Activated naive CD8-positive, alpha-beta T cell treated with anti-CD3 and anti-CD28 coated beads, Interleukin-2, amount 50 U/mL, for 16 hours (primary cell): ENCODE data around the gene CTCFL.

Experiments used
- DNase-seq: peaks from one replicate; pipeline ENCODE4 v3.0.0-alpha.2; 2020; ENCODE audit warnings: low read depth, low spot score

Gene CTCFL

DNA sequence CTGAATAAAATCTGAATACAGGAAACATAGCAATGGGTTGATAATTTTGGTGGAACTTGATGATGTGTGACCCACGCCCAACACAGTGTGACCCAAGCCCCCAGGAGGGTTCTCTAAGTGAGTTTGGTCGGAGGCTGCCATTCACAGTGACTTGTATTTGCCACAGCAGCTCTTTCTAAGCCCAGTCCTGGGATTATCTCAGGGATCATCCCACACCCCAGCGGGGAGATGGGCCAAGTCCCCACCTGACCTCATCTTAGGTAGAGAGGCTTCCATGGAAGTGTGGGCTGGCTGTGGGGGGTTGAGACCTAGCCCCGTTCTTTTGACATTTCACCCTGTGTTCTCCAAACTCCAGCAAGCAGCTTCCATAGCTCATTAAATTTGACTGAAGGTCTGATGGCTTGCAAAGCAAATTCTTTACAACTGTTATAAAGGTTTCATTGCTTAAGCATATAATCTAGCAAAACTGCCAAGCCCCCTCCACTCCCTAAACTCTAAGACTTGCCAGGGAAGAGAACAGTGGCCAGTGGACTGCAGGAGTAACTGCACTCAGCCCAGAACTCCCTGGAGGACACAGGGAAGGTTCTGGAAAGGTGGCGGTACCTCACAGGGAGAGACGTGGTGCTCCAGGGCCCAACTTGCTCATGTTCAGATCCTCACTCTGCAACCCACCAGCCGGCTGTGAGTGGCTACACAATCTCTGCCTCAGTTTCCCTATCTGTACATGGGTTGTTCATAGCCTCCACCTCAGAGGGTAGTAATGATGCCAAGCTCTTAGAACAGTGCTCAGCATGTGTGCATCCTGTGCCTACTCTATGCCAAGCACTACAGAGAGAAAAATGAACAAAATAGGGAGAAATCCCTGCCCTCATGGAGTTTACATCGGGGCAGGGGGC is 35.0 kb upstream of the CTCFL start:
- no peak for DNase-seq

DNA sequence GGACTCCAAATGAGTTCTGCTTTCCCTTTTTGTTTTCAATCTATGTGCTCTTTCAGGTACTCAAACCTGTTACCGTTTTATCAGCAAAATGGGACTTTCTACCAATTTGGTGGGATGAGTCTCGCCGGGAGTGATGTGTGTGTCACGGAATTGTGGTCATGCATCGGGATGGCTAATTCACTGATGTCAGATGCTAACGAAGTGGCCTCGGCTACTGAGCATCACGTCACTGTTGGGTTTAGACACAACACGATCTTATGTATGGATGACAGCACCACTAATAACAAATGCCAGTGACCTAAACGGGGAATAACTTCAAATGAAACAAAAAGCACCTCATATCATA is 34.3 kb upstream of the CTCFL start:
- no peak for DNase-seq

DNA sequence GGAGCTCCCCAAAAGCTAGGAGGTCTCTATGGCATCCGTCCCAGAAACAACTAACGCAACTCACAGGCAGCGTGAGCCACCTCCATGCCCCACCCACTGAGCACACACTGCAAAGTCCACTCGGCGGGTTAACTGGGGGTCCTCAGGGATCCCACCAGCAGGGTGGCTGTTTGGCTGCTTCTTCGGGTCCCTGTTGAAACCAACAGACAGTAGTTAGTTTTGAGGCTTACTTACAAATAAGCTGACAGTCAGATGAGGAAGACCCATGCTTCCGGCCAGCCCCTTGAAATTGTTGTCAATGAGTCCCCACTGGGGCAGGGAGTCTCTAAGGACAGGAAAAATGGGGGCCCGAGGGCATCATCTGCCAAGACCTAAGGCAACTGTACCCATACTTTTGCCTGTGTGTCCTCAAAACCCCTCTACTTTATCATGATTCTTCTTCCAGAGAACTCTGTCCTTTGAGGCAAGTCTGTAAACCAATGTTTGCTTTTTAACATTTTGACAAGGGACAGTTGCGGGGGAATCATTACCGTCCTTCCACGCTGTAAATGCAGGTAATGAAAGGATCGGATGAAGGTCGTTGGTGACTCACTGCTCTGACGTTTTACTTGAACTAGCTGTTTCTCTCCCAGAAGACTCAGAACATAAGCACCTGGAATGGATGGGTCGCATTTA is 33.8 kb upstream of the CTCFL start:
- no peak for DNase-seq

DNA sequence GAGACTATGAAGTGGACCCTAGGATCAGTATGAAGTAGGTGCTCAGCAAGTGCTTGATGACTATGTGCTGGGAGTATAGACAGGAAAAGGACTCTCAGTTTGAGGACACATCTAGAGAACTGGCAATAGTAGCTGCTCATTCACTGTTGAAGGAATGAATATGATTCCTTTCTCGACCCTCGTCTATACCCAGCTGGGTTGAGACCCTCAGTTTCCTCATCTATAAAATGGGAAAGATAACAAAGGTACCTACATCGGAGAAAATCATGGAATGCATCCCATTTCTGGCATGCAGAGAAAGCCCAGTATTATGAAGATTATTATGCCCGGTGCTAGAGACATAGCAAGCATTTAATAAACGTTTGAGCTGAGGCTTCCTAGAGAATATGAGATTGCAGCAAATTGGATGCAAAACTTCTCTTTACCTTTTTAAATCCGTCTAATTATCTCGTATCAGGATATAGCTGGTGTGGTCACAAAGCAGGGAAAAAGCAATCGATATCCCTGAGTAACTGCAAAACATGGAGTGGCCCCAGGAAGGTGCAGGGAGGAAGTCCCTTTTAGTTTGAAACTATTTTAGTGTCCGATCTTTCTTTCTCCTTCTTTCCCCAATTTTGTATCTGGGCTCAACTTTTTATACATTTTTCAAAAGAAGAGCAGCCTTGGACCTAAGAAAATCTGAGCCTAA is 33.1 kb upstream of the CTCFL start:
- no peak for DNase-seq

DNA sequence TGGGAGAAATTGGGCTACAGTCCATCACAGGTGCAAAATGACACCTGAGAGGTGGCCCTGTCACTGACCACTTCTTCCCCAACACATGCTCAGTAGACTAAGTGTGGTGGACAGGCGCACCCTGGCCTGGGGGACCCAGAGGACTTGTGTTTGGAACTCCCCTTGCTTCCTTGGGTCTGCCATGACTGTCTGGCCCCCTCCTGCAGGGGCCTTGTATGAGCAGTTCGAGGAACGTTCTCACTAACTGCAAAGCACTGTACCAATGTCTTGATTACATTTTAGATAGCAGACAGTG is 32.0 kb upstream of the CTCFL start:
- DNase-seq, result no peak

DNA sequence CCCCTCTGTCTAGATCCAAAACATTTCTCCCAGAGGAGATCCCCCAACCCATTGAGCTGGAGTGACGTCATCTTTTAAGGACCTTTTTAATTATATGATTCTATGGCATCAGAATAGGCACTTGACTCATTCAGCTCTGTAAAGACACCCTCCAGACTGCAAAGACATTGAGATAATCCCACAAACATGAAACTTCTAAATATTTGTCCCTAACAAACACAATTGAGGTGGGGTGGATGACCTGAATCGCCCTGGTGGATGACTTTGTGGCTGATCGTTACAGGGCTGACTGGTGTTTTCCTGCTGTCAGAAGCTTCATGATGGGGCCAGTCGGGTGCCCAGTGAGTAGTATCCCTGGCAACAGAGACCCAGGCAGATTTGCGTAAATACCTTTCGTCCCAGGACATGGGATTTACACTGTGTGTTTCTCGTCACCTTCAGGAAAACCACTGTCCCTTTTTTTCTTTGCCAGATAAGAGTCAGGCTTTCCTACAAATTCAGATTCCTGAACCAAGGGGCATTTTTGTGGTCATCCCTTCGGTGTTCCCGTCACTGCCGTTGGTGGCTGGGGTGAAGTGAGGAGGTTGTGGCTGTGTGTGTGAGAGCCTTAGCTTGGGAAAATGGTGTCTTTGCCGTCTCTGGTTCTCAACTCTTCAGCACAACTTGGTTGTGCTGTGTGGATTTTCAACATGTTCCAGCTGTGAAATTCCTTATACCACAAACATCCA is 30.7 kb upstream of the CTCFL start:
- DNase-seq, result no peak

DNA sequence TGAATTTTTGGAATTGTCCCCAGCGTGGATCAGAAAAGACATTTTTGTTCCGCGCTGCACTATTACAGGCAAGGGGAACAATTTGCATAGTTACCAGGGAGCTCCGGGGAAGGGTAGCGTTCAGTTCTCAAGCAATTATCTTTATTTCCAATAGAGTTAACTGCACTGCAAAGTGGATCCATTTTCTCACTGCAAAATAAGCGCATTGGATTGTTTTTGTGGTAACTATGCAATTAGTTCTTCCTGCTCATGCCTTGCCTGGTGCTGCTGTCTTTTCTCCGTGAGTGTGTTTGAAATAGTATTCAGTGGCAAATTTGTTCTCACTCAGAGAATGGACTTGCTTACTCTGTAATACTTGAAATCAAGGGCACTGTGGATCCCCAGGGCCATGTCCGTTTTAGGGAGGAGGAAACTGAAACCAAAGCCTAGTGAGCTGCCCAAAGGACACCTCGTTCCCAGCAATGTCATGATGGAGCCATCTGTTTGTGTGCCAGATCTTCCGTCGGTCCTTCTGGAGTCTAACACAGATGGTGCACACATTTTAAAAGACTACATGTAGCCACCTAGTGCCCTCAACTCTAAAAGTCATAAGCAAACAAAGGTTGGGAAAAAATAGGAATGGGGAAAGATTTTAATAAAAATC is 28.6 kb upstream of the CTCFL start:
- no peak for DNase-seq

DNA sequence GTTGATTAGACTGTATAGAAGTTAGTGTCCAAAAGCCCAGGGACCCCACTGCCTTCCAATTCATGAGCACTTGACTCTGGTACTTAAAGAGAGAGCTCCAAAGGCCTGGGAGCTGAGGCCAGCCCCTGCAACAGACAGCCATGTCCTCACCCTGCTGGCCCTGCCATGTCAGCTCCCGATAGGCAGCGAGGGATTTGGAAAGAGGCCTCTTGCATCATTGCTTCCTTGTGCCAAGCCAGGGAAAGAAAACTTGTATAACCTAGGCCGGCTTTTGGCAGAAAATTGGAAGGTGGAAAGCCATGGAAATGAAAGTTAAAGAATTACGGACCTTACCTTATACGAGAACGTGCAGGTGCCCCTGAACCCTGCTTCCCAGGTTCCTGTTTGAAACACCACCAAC is 27.5 kb upstream of the CTCFL start:
- DNase-seq, result no peak

DNA sequence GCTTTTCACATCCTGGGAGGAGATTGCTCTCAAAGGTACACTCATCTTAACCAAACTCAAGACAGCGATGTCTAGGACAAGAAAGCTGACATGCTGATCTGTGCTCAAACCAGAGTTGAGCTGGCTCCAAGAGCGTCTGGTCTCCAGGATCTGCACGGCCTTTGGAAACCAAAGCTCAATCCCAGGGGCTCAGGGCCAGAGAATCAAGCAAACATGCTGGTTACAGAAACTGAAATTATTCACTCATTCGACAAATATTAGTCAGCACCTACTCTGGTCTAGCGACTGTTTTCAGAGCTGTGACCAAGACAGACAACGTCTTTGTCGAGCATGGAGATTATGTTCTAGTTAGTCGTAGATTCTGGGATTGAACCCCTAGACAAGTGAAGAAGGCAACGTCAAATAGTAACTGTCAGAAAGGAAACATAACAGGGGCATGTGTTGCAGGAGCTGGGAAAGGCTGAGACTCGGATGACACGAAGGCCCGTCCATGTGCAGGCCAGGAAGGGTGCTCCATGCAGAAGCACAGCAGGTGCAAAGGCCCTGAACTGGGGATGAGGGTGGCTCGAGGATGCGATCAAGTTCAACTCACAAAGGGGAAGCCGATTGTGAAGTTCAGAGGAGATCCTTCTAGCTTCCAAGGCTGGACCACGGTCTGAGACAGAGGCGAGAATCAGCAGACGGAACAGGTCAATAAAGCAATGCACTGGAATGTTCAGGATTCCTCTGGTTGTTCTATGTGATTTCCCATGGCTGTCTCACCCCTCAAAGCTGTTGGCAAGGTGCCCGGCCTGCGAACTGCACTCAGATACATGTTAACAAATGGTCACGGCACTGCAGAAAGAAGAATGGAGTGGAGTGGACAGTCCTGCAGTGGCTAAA is 23.5 kb upstream of the CTCFL start:
- DNase-seq, result no peak

DNA sequence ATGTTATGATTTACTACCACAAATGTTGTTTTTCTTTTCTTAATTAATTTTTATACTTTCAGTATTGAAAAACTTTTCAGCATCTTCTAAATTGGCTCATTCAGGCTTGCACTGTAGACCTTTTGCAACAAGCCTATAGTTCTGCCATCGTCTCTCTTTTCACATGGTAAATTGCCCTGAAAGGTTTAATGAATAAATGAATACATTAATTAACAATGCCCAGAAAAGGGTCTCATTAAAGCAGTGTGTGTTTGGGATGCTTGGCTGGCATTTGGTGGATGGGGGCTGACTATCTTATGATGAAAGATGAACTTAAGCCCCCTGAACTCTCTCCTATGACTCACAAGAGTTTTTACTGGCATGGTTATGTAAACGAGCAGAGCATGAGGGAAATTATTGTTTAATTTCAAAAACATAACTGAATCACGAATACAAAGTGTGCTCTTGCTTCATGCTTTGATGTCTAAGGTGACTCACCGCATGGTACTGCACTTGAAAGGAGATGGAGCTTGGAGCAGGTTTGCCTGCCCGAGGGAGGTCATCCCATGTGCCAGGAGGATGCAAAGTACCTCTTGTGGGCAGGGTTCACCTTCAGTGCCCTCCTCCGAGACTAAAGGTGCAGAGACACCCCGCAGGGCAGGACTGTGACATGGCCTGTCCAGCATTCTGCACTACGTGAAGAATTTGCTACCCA is 22.2 kb upstream of the CTCFL start:
- no peak for DNase-seq

DNA sequence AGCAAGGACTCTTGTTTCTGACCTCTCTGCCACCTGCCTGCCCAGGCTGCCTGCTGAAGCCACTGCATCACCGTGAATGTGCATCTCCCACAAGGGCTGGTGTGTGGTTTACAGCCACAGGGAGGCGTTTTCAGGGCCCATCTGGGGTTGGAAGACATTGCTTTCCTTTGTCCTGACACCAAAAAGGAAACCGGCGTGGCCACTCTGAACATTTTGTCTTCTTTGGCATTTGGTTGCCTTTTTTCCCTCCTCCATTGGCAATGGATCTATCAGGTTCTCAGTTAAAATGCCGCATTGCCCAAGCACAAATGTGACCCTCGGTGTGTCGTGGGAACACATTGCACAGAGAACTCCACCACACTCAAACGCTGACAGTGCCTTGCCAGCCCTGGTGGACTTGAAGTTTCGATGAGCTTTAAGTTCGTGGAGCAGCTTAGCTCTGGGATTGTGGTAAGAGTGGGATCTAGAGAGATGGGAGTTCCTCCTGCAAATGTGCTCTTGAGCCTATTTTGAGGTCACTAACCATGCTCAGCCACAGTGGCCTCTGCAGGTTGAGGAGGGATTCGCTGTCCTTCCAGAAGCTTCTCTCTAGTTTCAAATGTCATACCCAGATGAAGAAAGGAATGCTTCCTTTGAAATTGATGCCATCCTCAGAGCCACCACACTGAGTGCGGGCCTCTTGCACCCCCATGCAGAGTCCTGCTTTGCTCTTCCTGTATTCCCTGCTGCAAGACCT is 21.2 kb upstream of the CTCFL start:
- no peak for DNase-seq

DNA sequence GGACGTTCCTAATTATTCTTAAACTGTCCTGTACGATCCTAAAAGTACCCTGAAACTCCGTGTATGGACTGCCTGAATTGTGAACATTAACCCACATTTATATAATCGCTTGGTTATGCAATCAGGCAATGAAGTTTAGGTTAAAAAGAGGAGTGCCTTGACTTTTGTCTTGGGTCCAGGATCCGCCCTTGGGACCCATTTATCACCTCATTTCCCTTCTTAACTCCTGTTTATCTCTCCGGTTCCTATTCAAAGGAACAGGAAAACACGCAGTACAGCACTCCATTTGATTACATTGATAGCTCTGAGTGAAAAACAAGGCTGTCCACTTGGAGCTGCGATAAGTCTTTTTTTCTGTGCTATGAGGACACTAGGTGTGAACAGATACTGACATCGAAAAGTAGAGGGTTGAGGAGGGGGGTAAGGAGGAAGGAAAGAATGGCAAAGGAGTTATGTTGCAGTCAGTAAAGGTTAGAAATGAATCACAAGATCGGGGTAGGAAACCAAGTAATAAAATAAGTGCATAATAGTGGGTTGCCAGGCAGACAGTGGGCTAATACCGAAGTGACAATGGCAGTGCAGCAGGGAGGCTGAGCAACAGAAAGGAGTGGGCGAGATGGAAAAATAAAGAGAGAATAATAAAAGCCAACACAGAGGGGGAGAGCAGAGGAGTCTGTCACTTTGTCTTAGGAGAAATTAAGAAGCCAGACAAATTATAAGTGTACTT is 20.1 kb upstream of the CTCFL start:
- DNase-seq, result no peak

DNA sequence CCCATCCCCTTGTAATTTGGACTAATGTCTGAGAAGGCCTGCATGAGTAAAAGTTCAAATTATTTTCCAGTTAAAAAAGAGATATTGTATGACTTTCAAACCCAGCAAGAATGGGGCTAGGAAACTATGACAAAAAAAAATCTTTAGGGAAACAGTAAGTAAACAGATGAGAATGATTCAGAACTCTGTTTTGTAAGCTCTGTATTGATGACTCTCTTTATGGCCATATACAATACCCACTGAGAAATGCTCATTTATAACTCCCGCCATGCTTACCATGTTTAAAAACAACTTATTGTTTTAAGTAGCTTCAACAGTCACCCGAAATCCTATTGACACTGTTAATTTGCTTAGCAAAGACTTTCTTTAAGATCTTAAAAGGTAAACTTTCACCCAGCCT is 18.8 kb upstream of the CTCFL start:
- DNase-seq, result no peak

DNA sequence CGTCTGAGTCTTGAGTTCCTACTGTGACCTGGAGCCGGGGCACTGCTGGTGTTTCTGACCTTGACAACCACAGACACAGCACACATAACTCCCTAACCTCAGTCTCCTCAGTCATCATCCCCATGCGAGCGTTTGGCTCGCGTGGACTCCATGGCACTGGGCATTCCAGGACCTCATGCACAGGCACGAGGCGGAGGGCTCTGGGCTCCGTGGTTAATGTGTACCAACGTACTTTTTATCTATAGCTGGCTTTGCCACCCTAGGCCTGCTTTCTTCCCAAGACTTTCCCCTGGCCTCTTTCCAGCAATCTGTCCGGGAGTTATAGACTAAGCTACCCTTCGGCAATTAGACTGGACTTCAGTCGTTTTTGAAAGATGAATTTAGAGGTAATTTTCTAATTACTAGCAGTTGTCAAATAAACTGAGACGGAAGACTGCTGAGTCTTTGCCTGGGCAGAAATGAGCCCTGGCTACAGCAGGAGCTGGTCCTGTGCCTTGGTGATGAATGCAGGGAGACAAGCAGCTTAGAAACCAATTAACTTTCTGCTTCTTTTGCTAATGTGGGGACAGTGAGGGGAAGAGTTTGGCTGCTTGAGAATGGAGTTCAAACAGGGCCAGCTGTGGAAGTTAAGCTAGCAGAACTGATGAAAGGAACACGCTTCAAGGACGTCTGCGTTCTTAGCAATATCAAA is 16.1 kb upstream of the CTCFL start:
- DNase-seq, result no peak

DNA sequence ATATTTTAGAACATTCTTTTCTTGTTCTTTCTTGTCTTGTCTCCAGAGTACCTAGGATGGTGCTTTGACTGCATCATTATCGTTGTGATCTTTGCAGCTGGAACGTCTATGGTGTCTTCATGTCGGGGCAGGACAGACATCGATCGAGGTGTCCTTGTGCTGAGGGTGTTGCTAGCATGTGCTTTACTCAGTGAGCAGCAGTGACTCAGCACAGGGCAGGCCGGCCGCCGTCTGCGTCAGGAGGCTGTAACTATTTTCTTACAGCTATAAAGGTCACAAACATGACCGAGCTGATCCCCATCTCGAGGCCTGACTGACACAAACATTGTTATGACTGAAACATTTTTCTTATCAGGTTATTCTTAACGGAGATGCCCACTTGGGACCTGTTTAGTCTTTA is 14.9 kb upstream of the CTCFL start:
- no peak for DNase-seq

DNA sequence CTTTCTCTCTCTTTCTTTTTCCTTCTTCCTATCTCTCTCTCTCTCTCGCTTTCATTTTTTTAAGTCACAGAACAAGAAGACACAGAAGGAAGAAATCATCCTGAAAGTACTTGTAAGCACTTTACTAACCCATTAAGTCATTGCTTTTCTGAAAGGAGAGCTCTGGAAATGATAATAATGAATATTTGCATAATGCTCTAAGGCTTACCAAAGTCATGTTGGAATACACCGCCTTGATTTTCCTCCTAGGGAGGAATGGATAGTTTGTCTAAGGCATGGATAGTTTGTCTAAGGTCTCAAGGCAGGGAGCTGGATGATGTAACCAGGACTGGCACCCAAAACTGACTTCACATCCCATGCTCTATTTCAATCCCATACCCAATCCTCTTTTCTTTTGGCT is 12.9 kb upstream of the CTCFL start:
- no peak for DNase-seq

DNA sequence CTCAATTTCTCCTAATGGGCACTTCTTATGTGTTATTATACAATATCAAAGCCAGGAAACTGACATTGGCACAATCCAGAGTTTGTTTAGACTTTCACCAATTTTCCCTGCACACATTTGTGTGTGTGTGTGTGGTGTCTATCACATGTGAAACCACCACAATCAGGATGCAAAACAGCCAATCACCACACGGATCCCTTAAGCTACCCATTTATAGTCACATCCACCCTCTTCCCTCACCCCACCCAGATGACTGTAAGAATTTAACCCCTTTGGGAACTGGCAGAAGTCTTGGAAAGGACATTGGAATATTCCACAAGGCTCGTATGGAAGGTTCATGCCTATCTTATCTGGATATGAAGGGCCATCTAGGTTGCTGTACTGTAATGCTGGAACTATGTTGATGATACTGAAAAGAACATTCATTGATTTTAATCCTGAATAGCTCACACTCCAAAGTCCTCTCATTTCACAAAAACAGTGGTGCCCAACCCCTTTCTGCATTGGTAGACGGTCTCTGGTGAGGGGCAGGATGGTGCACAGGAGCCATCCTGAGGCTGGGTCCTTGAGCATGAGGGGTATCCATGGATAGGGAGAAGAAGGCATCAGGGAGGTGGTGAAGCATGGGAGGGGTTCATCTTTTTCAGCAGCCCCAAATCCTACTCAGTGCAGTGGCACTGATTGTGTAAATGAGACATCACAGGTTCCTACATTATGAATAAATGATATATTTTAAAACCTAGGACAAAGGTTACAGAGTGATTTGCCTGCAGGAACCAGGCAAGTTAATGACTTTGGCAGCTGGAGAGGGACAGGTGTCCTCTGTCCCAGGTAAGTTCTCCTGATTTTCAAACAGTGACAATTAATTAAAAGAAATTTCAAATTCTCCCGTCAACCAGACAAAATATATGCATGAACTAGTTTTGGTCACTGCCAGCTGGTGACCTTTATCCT is 12.1 kb upstream of the CTCFL start:
- no peak for DNase-seq
